Measurements from ENCODE around the gene RNASE7.

DNA sequence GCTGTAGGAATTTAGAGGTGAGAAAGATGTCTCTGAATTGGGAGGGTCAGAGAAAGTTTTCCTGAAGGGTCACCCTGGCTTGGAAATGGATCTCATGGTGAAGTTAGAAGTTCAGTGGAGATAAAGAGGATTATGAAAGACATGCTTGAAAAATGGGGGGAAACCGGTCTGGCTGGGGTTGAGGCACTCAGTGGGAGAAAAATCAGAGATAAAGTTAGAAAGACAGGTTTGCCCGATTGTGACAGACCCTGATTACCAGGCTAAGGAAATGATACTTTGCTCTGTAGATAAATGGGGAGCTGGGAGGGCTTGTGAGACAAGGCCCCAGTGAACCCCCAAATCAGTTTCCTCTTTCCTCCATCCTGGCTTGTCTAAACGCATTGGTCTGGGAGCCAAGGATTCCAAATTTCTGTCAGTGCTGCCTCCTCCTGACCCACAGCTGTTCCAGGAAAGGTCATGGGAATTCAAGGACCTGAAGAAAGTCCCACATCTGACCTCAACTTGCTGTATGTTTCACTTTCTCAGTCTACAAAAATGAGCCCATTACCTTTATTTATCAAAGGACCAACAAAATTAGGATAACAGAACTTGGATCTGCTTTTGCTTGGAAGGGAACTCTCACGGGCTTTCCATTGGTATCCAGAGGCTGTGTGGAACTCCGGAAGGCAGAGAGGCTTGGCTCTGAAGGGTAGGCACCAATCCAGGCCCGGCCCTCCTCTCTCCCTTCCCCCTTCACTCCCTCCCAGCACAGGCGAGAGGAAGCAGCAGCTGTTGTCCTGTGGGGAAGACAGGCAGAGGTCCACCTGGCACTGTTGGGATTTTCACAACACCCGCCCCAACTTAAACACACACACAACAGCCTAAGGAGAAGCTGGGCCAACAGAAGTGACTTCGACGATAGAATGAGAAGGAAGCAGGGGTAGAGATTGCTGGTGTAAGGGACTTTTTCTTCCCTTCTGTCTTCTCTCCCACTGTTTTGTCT, 3.4 kb upstream of the RNASE7 start:
- TF ChIP-seq POLR2AphosphoS5 (IDR thresholded peaks at IDR 0.05) (peak in 1 of 3 donors; percentile 12), CTCF (IDR thresholded peaks at IDR 0.05) (no peak), POLR2A (IDR thresholded peaks at IDR 0.05) (no peak)

All from suprapubic skin (tissue), 4 donors.